ENCODE measurements around the gene LRP2.

The LRP2 gene

DNA sequence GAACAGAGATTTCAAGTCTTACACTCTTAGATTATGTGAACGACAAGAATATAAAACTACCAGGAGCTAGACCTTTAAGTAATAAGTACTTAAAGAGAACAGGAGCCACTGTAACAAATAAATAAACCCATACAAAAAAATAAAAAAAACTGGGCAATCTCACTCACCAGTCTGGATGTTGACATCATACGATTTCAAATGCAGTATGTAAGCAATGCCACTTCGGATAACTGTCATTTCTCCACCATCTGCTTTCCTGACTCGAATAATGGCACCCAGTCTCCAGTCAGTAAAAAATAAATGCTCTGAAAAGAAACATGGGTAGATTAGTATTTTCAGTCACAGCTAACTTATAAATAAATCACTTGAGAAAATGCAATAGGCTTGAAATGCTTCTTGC lies 115.1 kb downstream of the LRP2 start:
- Histone ChIP-seq H3K27ac (ENCODE audit: low read length) (no peak overlapping the region), H3K9me3 (ENCODE audit: insufficient read depth, low read length, severe bottlenecking) (no peaks in the 10 kb centered on the region), H3K79me2 (ENCODE audit: insufficient read depth, low read length) (no peaks in the 10 kb centered on the region), H2AFZ (ENCODE audit: low read depth, low read length) (no peak overlapping the region), H3K4me3 (ENCODE audit: low read depth in 1 of 2, low read length in 2 of 2) (no peak overlapping the region), H3K36me3 (ENCODE audit: insufficient read depth, low read length) (no peaks in the 10 kb centered on the region), H3K4me2 (ENCODE audit: insufficient read depth, low read length) (no peak overlapping the region), H3K9ac (ENCODE audit: low read depth, low read length) (no peak overlapping the region), H3K4me1 (ENCODE audit: insufficient read depth, low read length) (no peaks in the 10 kb centered on the region), H4K20me1 (ENCODE audit: insufficient read depth, low read length) (no peaks in the 10 kb centered on the region), H3K27me3 (ENCODE audit: insufficient read depth, low read length, poor library complexity) (no peaks in the 10 kb centered on the region)
- ATAC-seq (ENCODE audit: insufficient read depth, low read depth) (no peak), DNase-seq (no peak)
- TF ChIP-seq, protein P1, sequence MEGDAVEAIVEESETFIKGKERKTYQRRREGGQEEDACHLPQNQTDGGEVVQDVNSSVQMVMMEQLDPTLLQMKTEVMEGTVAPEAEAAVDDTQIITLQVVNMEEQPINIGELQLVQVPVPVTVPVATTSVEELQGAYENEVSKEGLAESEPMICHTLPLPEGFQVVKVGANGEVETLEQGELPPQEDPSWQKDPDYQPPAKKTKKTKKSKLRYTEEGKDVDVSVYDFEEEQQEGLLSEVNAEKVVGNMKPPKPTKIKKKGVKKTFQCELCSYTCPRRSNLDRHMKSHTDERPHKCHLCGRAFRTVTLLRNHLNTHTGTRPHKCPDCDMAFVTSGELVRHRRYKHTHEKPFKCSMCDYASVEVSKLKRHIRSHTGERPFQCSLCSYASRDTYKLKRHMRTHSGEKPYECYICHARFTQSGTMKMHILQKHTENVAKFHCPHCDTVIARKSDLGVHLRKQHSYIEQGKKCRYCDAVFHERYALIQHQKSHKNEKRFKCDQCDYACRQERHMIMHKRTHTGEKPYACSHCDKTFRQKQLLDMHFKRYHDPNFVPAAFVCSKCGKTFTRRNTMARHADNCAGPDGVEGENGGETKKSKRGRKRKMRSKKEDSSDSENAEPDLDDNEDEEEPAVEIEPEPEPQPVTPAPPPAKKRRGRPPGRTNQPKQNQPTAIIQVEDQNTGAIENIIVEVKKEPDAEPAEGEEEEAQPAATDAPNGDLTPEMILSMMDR (IDR thresholded peaks at IDR 0.05; ENCODE audit: borderline replicate concordance, extremely low read depth, low read length, poor library complexity, severe bottlenecking) = no peak
- TF ChIP-seq EZH2 (IDR thresholded peaks at IDR 0.05; ENCODE audit: borderline replicate concordance, low read depth, low read length, severe bottlenecking) = no peak

DNA sequence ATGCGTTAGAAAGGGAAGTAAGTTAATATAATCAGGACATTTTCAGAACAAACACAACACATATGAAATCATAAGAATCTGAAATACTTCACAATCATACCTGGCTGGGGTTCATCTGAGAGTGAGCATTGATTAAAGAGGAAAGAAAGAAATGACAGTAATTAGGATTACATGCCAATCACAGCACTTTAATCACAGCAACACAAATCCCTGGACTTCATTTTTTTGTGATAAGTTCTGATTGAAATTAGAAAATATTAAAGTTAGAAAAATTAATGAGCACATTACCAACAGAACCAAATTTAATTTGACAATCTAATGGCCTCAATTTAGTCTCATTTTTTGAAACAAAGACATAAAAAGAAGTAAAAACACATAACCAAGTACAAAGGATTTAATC lies 121.9 kb downstream of the LRP2 start:
- Histone ChIP-seq H3K36me3 (ENCODE audit: insufficient read depth, low read length) (no peaks in the 10 kb centered on the region), H3K79me2 (ENCODE audit: insufficient read depth, low read length) (no peaks in the 10 kb centered on the region), H3K27ac (ENCODE audit: low read length) (no peak overlapping the region), H4K20me1 (ENCODE audit: insufficient read depth, low read length) (no peaks in the 10 kb centered on the region), H3K4me1 (ENCODE audit: insufficient read depth, low read length) (no peaks in the 10 kb centered on the region), H3K27me3 (ENCODE audit: insufficient read depth, low read length, poor library complexity) (no peaks in the 10 kb centered on the region), H3K9me3 (ENCODE audit: insufficient read depth, low read length, severe bottlenecking) (no peaks in the 10 kb centered on the region), H3K4me2 (ENCODE audit: insufficient read depth, low read length) (no peak overlapping the region), H3K4me3 (ENCODE audit: low read depth in 1 of 2, low read length in 2 of 2) (no peak overlapping the region), H3K9ac (ENCODE audit: low read depth, low read length) (no peak overlapping the region), H2AFZ (ENCODE audit: low read depth, low read length) (no peak overlapping the region)
- ATAC-seq (ENCODE audit: insufficient read depth, low read depth) = no peak
- TF ChIP-seq, protein P1 (IDR thresholded peaks at IDR 0.05; ENCODE audit: borderline replicate concordance, extremely low read depth, low read length, poor library complexity, severe bottlenecking) = no peak
- no peak for TF ChIP-seq EZH2 (IDR thresholded peaks at IDR 0.05; ENCODE audit: borderline replicate concordance, low read depth, low read length, severe bottlenecking)
- DNase-seq = no peak

DNA sequence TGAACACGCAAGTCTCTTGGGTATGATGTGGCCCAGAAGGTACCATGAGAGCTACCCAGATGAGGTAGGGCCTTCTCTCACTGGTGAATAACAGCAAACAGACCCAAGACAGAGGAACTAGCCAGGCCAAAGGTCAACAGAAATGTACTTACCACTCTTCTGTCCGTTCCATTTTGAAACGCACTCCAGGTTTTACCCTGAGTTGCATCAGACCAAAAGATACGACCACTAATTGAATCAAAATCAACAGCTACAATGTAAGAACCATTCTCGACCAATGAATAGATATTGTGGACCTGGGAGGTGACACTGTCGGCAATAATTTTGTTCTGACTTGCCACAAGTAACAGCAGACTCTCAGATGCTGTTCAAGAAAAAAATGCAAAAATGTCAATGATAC lies 124.4 kb downstream of the LRP2 start:
- Histone ChIP-seq H3K9me3 (ENCODE audit: insufficient read depth, low read length, severe bottlenecking) (no peaks in the 10 kb centered on the region), H3K4me3 (ENCODE audit: low read depth in 1 of 2, low read length in 2 of 2) (no peak overlapping the region), H3K27me3 (ENCODE audit: insufficient read depth, low read length, poor library complexity) (no peaks in the 10 kb centered on the region), H3K27ac (ENCODE audit: low read length) (no peak overlapping the region), H3K9ac (ENCODE audit: low read depth, low read length) (no peak overlapping the region), H3K36me3 (ENCODE audit: insufficient read depth, low read length) (no peaks in the 10 kb centered on the region), H3K4me2 (ENCODE audit: insufficient read depth, low read length) (no peak overlapping the region), H3K4me1 (ENCODE audit: insufficient read depth, low read length) (no peaks in the 10 kb centered on the region), H4K20me1 (ENCODE audit: insufficient read depth, low read length) (no peaks in the 10 kb centered on the region), H3K79me2 (ENCODE audit: insufficient read depth, low read length) (no peaks in the 10 kb centered on the region), H2AFZ (ENCODE audit: low read depth, low read length) (no peak overlapping the region)
- ATAC-seq (ENCODE audit: insufficient read depth, low read depth) (no peak), DNase-seq (no peak)
- TF ChIP-seq EZH2 (IDR thresholded peaks at IDR 0.05; ENCODE audit: borderline replicate concordance, low read depth, low read length, severe bottlenecking) = no peak
- TF ChIP-seq, protein P1 (IDR thresholded peaks at IDR 0.05; ENCODE audit: borderline replicate concordance, extremely low read depth, low read length, poor library complexity, severe bottlenecking) = no peak

DNA sequence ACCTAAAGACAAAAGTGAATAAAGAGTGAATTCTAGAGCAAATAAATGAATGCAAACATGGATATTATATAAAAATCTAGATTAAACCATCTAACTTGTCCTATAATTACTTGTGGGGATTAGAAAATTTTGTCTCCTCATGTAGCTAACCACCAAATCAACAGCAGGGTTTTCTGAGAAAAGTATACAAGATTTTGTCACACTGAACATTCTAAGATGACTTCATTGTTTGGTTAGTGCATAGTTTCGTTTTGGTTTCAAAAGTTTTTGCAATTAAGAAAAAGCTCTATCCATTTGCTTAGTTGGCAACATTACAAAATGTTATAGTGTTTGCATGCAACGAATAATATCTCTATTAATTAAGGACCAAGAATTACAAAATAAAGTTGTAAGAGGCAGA lies 125.0 kb downstream of the LRP2 start:
- TF ChIP-seq EZH2 (IDR thresholded peaks at IDR 0.05; ENCODE audit: borderline replicate concordance, low read depth, low read length, severe bottlenecking) = no peak
- TF ChIP-seq, protein P1 (IDR thresholded peaks at IDR 0.05; ENCODE audit: borderline replicate concordance, extremely low read depth, low read length, poor library complexity, severe bottlenecking) = no peak
- Histone ChIP-seq H3K9me3 (ENCODE audit: insufficient read depth, low read length, severe bottlenecking) (no peaks in the 10 kb centered on the region), H3K9ac (ENCODE audit: low read depth, low read length) (no peak overlapping the region), H4K20me1 (ENCODE audit: insufficient read depth, low read length) (no peaks in the 10 kb centered on the region), H3K4me3 (ENCODE audit: low read depth in 1 of 2, low read length in 2 of 2) (no peak overlapping the region), H3K4me2 (ENCODE audit: insufficient read depth, low read length) (no peak overlapping the region), H2AFZ (ENCODE audit: low read depth, low read length) (no peak overlapping the region), H3K4me1 (ENCODE audit: insufficient read depth, low read length) (no peaks in the 10 kb centered on the region), H3K36me3 (ENCODE audit: insufficient read depth, low read length) (no peaks in the 10 kb centered on the region), H3K27ac (ENCODE audit: low read length) (no peak overlapping the region), H3K27me3 (ENCODE audit: insufficient read depth, low read length, poor library complexity) (no peaks in the 10 kb centered on the region), H3K79me2 (ENCODE audit: insufficient read depth, low read length) (no peaks in the 10 kb centered on the region)
- ATAC-seq (ENCODE audit: insufficient read depth, low read depth) (no peak), DNase-seq (no peak)

Data from DND-41 (cell line).